BE2C (cell line): ENCODE results near the gene PIGR.

Experiments
- DNase-seq: peaks from one replicate; pipeline ENCODE4 v3.0.0-alpha.2; 2020
- H3K27me3 ChIP-seq: fragments of 250-450 bp; sonication (Bioruptor Pico); 2 replicates; pipeline ENCODE4 v1.5.1; 2020; ENCODE audit warnings: mild to moderate bottlenecking
- H3K36me3 ChIP-seq: fragments of 250-450 bp; sonication (Bioruptor Pico); 2 replicates; pipeline ENCODE4 v1.5.1; 2020; ENCODE audit warnings: mild to moderate bottlenecking
- H3K4me1 ChIP-seq: fragments of 250-450 bp; sonication (Bioruptor Pico); 2 replicates; pipeline ENCODE4 v1.5.1; 2020
- H3K4me3 ChIP-seq: 2 replicates; pipeline ENCODE4 v1.5.1; 2011; ENCODE audit warnings: low read depth, low read length
- H3K9me3 ChIP-seq: fragments of 250-450 bp; sonication (Bioruptor Pico); 2 replicates; pipeline ENCODE4 v1.5.1; 2020
- CTCF ChIP-seq: IDR thresholded peaks from 2 replicates; pipeline ENCODE4 v1.5.1; 2012; ENCODE audit warnings: mild to moderate bottlenecking, low read depth, low read length

Gene PIGR

GRCh38 chr1:206955476-206956451 is 9.5 kb upstream of the PIGR start:
- Histone ChIP-seq H3K4me3 (no peak overlapping the region), H3K4me1 (no peaks in the 10 kb centered on the region; the same call in 1 of the 2 replicates), H3K9me3 (no peaks in the 10 kb centered on the region), H3K36me3 (no peaks in the 10 kb centered on the region), H3K27me3 (no peaks in the 10 kb centered on the region)
- TF ChIP-seq CTCF: no peak
- DNase-seq: no peak

- Histone ChIP-seq H3K36me3 (no peaks in the 10 kb centered on the region), H3K27me3 (no peaks in the 10 kb centered on the region), H3K9me3 (no peaks in the 10 kb centered on the region), H3K4me3 (no peak overlapping the region), H3K4me1 (no peaks in the 10 kb centered on the region; the same call in 1 of the 2 replicates)
- no peak for DNase-seq
- TF ChIP-seq CTCF: no peak
Measured at GRCh38 chr1:206954459-206955342, 8.4 kb upstream of the PIGR start.

GRCh38 chr1:206953626-206954025 is 7.4 kb upstream of the PIGR start:
- Histone ChIP-seq H3K4me3 (no peak overlapping the region), H3K27me3 (no peaks in the 10 kb centered on the region), H3K36me3 (no peaks in the 10 kb centered on the region), H3K4me1 (no peaks in the 10 kb centered on the region; the same call in 1 of the 2 replicates), H3K9me3 (no peaks in the 10 kb centered on the region)
- no peak for DNase-seq
- TF ChIP-seq CTCF: no peak

GRCh38 chr1:206953126-206953525 is 6.9 kb upstream of the PIGR start:
- no peaks in the 10 kb centered on the region; the same call in 1 of the 2 replicates for H3K4me1 ChIP-seq
- no peaks in the 10 kb centered on the region for H3K36me3 ChIP-seq
- no peaks in the 10 kb centered on the region for H3K9me3 ChIP-seq
- no peak overlapping the region for H3K4me3 ChIP-seq
- H3K27me3 ChIP-seq: no peaks in the 10 kb centered on the region
- no peak for DNase-seq
- TF ChIP-seq CTCF: no peak

- DNase-seq: no peak
- H3K27me3 ChIP-seq: no peaks in the 10 kb centered on the region
- no peaks in the 10 kb centered on the region for H3K36me3 ChIP-seq
- H3K9me3 ChIP-seq: no peaks in the 10 kb centered on the region
- no peaks in the 10 kb centered on the region; the same call in 1 of the 2 replicates for H3K4me1 ChIP-seq
- H3K4me3 ChIP-seq: no peak overlapping the region
- TF ChIP-seq CTCF: no peak
Measured at GRCh38 chr1:206952171-206952570, 5.9 kb upstream of the PIGR start.
